ENCODE measurements around the gene PPM1M.

The PPM1M gene

DNA sequence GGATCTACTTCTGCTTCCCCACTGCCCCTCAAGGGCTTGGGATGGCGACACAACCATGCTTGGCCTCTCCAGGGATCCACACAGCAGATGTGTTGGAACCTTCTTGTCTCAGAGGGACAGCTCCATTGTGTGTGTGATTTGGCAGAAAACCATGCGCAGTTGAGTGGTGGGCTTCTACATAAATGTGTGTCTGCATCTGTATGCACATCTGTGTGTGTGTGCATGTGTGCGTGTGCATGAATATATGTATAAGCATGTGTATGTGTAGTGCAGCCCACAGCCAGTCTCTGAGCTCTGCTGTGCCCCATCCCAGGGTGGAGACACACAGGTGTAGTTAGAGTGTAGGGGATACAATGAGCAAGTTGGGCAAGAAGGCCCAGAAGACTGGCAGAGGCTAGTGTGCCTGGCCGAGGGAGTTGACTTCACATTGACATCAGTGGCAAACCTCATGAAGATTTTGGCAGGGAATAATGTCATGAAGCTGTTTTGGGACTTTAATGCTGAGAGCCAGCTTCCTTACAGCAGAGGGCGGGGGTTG lies 50.2 kb downstream of the PPM1M start:
- Histone ChIP-seq H3K4me3 (ENCODE audit: insufficient read length, low read depth) (no peak overlapping the region), H3K36me3 (ENCODE audit: insufficient read depth, insufficient read length, low read length) (peaks cover 30% of the 10 kb centered on the region), H3K4me1 (ENCODE audit: insufficient read depth, insufficient read length) (peaks cover 25% of the 10 kb centered on the region), H3K9me3 (ENCODE audit: insufficient read depth, low read length) (no peaks in the 10 kb centered on the region), H3K27me3 (ENCODE audit: insufficient read depth, insufficient read length) (no peaks in the 10 kb centered on the region), H3K9ac (ENCODE audit: insufficient read length, low read depth) (no peak overlapping the region)
- no peak for DNase-seq (ENCODE audit: low read depth, low spot score)
- no peak for TF ChIP-seq SUZ12 (IDR thresholded peaks at IDR 0.05; ENCODE audit: extremely low read depth, insufficient read depth, insufficient read length)
- no peak for TF ChIP-seq ZNF274 (IDR thresholded peaks at IDR 0.05; ENCODE audit: low read depth, low read length)
- TF ChIP-seq YY1 (IDR thresholded peaks at IDR 0.05; ENCODE audit: insufficient read depth, insufficient read length), result no peak

DNA sequence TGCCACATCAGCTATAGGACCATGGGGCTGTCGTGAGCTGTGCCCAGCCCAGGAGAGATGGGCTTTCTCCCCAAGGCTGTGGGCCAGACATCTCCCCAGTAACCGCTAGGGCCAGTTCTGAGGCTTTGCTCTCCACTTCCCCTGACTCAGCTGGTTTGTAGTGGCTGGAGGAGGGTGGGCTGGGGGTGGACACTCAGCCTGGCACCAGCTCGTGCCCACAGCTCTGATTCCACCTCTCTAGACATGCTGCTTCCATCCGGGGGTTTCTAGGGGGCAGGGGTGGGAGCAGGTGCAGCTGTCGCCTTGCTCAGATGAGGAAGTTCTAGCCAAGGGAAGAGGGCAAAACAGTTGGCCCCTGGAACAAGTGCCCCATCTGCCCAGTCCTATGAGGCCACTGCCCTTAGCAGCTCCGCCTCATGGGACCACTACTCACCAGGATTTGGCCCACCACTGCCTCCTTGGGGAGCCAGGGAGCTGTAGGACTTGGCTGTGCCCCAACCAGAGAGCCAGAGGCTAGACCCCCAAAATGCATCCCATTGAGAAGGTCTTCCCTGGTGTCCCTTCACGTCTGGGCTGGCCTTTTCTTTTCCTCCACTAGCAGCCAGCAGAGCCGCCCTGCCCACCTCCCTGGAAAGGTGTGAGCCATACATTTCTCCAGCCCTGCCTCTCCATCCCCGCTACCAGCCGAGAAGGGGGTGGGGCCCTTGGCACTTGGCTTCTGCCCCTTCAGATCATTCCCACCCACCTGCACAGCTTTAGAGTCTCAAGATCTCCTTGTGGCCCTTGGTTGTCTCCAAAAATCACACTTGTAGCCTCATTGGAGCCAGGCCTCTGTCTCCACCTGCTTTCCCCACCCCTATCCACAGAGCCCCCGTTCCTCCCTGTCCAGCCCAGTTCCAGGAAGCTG lies 51.9 kb downstream of the PPM1M start:
- DNase-seq (ENCODE audit: low read depth, low spot score), result no peak

DNA sequence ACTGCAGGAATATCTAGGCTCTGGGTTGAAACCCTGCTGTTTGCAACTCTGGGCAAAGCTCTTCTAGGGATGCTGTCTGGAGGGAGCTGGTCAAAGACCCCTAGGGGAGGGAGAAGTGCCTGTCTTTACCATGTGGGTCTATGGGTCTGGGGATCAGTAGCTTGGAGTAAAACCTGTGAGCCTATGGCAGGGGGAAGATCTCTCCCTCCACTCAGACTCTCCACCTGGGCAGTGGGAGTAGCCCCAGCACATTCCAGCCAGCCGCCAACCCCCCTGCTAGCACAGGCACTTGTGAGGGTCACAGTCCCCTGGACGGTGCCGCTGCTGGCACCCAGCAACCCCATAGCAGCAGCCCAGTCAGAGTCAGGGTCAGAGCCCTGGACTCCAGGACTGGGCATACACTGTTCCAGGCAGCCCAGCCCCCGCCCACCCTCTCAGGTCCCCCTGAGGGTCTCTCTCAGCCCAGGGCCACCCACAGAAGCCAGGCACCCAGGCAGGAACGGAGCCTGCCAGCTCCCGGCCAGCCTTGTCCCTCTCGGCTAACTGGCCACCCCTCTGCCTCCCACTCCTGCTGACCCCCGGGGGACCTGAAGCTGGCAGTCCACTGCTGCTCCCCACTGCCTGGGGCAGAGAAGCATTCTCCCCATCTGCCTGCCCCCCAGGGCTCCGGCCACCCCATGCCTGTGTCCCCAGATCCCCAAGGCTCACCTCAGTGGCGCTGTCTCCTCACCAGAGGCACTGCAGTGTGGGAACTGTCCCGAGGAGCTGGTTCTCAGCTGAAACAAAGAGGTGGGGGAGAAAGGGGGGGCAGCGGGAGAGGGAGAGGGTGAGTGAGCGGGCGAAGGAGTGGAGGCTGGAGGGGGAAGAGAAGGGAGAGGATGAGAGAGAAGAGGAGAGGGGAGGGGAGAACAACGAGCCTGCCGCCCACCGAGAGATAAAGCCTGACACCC lies 52.9 kb downstream of the PPM1M start:
- Histone ChIP-seq H3K4me1 (ENCODE audit: insufficient read depth, insufficient read length) (peaks cover 25% of the 10 kb centered on the region), H3K36me3 (ENCODE audit: insufficient read depth, insufficient read length, low read length) (peaks cover 5% of the 10 kb centered on the region), H3K4me3 (ENCODE audit: insufficient read length, low read depth) (no peak overlapping the region), H3K9me3 (ENCODE audit: insufficient read depth, low read length) (no peaks in the 10 kb centered on the region), H3K27me3 (ENCODE audit: insufficient read depth, insufficient read length) (no peaks in the 10 kb centered on the region), H3K9ac (ENCODE audit: insufficient read length, low read depth) (peak overlapping the region; percentile 70)
- TF ChIP-seq SUZ12 (IDR thresholded peaks at IDR 0.05; ENCODE audit: extremely low read depth, insufficient read depth, insufficient read length) (no peak), YY1 (IDR thresholded peaks at IDR 0.05; ENCODE audit: insufficient read depth, insufficient read length) (no peak)
- no peak for DNase-seq (ENCODE audit: low read depth, low spot score)

More for the DNA sequence above, 51.9 kb downstream of the PPM1M start:
- no peak overlapping the region for H3K9ac ChIP-seq (ENCODE audit: insufficient read length, low read depth)
- H3K9me3 ChIP-seq (ENCODE audit: insufficient read depth, low read length), result no peaks in the 10 kb centered on the region
- H3K4me1 ChIP-seq (ENCODE audit: insufficient read depth, insufficient read length), result peaks cover 25% of the 10 kb centered on the region
- H3K36me3 ChIP-seq (ENCODE audit: insufficient read depth, insufficient read length, low read length), result peaks cover 14% of the 10 kb centered on the region
- TF ChIP-seq SUZ12 (IDR thresholded peaks at IDR 0.05; ENCODE audit: extremely low read depth, insufficient read depth, insufficient read length) (no peak), ZNF274 (IDR thresholded peaks at IDR 0.05; ENCODE audit: low read depth, low read length) (no peak), YY1 (IDR thresholded peaks at IDR 0.05; ENCODE audit: insufficient read depth, insufficient read length) (no peak)
- H3K4me3 ChIP-seq (ENCODE audit: insufficient read length, low read depth), result no peak overlapping the region
- H3K27me3 ChIP-seq (ENCODE audit: insufficient read depth, insufficient read length), result no peaks in the 10 kb centered on the region

DNA sequence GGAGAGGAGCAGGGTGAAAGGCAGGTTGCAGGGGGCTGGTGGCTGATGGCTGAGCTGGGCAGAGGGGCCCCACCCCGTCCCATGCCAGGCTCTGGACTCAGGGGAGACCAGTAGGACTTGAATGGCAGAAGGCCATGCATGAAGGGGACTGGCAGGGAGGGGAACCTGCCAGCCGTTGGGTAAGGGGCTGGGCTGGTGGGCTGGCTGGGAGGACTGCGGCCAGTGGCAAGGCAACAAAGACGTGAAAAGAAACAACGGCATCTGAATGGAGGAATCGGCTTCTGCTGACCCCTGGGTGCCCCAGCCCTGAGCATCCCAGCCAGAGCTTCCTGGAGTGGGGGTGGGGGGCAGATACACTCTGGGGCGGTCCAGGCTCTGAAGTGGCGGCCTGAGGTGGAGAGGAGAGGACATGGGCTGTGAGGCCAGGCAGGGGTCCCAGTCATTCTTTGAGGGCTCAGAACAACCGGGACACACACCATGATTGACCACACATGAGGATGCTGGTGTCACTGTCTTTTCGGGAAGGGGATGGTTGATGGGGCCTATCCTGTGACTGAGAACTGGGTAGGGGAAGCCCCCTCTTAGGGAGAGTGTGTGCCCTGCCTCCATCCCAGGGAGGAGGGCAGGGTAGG lies 53.8 kb downstream of the PPM1M start:
- TF ChIP-seq YY1 (IDR thresholded peaks at IDR 0.05; ENCODE audit: insufficient read depth, insufficient read length), result no peak
- no peak for TF ChIP-seq ZNF274 (IDR thresholded peaks at IDR 0.05; ENCODE audit: low read depth, low read length)
- no peak for TF ChIP-seq SUZ12 (IDR thresholded peaks at IDR 0.05; ENCODE audit: extremely low read depth, insufficient read depth, insufficient read length)
- H3K4me3 ChIP-seq (ENCODE audit: insufficient read length, low read depth), result peak overlapping the region; percentile 13
- no peaks in the 10 kb centered on the region for H3K27me3 ChIP-seq (ENCODE audit: insufficient read depth, insufficient read length)
- DNase-seq (ENCODE audit: low read depth, low spot score), result no peak
- H3K4me1 ChIP-seq (ENCODE audit: insufficient read depth, insufficient read length), result peaks cover 25% of the 10 kb centered on the region
- H3K36me3 ChIP-seq (ENCODE audit: insufficient read depth, insufficient read length, low read length), result no peaks in the 10 kb centered on the region
- H3K9ac ChIP-seq (ENCODE audit: insufficient read length, low read depth), result peak overlapping the region; percentile 62
- no peaks in the 10 kb centered on the region for H3K9me3 ChIP-seq (ENCODE audit: insufficient read depth, low read length)

All from NT2/D1 (cell line).